Esophagus mucosa (tissue), 1 donor: Measurements from ENCODE around the gene GPR15LG. TPM values are rescaled to one million over a fixed set of nuclear protein-coding genes. Genes with fewer than 3 reads are reported as not detected.

ENCODE experiments used
- ATAC-seq: fragments of 200-7000 bp; cut with Tn5 transposase; one replicate; pipeline ENCODE4 v1.9.1; 2020
- total RNA-seq: library from RNA; stranded (reverse); gene quantifications from one replicate; pipeline ENCODE4 v1.2.4, GENCODE V29; 2023
- donor health status: DM: yes; HTN: yes; CAD: no.

GPR15LG gene
- total RNA-seq, result 404 TPM

GRCh38 chr10:84173501-84173929 is at the start of gene GPR15LG:
Gene GPR15LG (plus strand): TSS chr10:84173801. CDS start chr10:84173852, 51 bp downstream.
- peak; percentile 87 for ATAC-seq

GRCh38 chr10:84125910-84126784 is 47.5 kb upstream of the GPR15LG start:
- ATAC-seq, result peak; percentile 58

- peak; percentile 64 for ATAC-seq
These were observed 46.8 kb upstream of the GPR15LG start for GRCh38 chr10:84126785-84127167.

- peak; percentile 26 for ATAC-seq
These were observed 37.8 kb upstream of the GPR15LG start for GRCh38 chr10:84135836-84136235.

GRCh38 chr10:84137811-84138210 is 35.8 kb upstream of the GPR15LG start:
- no peak for ATAC-seq

GRCh38 chr10:84138478-84139125 is 35.0 kb upstream of the GPR15LG start:
- peak; percentile 26 for ATAC-seq

- peak; percentile 98 for ATAC-seq
These were observed 34.2 kb upstream of the GPR15LG start, which contains the start of gene GHITM for GRCh38 chr10:84139126-84140035. Gene GHITM (plus strand): TSS chr10:84139509. CDS start chr10:84141501, 1,992 bp downstream.

- ATAC-seq, result no peak
These were observed 33.6 kb upstream of the GPR15LG start for GRCh38 chr10:84140036-84140379.

- no peak for ATAC-seq
These were observed 26.3 kb upstream of the GPR15LG start for GRCh38 chr10:84147347-84147746.

- peak; percentile 61 for ATAC-seq
These were observed 25.5 kb upstream of the GPR15LG start for GRCh38 chr10:84148006-84148597.

GRCh38 chr10:84149854-84150253 is 23.7 kb upstream of the GPR15LG start:
- ATAC-seq, result no peak

GRCh38 chr10:84152769-84153168 is 20.8 kb upstream of the GPR15LG start:
- ATAC-seq, result no peak

GRCh38 chr10:84155521-84155920 is 18.1 kb upstream of the GPR15LG start:
- no peak for ATAC-seq

- ATAC-seq, result no peak
These were observed 17.6 kb upstream of the GPR15LG start for GRCh38 chr10:84156009-84156408.

- peak; percentile 53 for ATAC-seq
These were observed 16.8 kb upstream of the GPR15LG start for GRCh38 chr10:84156768-84157167.

GRCh38 chr10:84158061-84158460 is 15.5 kb upstream of the GPR15LG start:
- no peak for ATAC-seq

GRCh38 chr10:84158550-84158949 is 15.1 kb upstream of the GPR15LG start:
- no peak for ATAC-seq

GRCh38 chr10:84159076-84159685 is 14.4 kb upstream of the GPR15LG start:
- ATAC-seq, result peak; percentile 94

GRCh38 chr10:84160663-84161362 is 12.8 kb upstream of the GPR15LG start:
- no peak for ATAC-seq

GRCh38 chr10:84163996-84164395 is 9.6 kb upstream of the GPR15LG start:
- ATAC-seq, result peak; percentile 19

- ATAC-seq, result no peak
These were observed 9.2 kb upstream of the GPR15LG start for GRCh38 chr10:84164442-84164841.
